Fibroblast of peridontal ligament (primary cell): Measurements from ENCODE around the gene ZDHHC19.
"Not testable (repeated sequence)": the region's sequence is repeated elsewhere in the genome, so short reads cannot be mapped to it uniquely, and the experiment has no call there.

Source experiments
- DNase-seq: peaks from one replicate; pipeline ENCODE4 v3.0.0-alpha.2; 2010; ENCODE audit errors: extremely low read depth

Gene ZDHHC19

DNA sequence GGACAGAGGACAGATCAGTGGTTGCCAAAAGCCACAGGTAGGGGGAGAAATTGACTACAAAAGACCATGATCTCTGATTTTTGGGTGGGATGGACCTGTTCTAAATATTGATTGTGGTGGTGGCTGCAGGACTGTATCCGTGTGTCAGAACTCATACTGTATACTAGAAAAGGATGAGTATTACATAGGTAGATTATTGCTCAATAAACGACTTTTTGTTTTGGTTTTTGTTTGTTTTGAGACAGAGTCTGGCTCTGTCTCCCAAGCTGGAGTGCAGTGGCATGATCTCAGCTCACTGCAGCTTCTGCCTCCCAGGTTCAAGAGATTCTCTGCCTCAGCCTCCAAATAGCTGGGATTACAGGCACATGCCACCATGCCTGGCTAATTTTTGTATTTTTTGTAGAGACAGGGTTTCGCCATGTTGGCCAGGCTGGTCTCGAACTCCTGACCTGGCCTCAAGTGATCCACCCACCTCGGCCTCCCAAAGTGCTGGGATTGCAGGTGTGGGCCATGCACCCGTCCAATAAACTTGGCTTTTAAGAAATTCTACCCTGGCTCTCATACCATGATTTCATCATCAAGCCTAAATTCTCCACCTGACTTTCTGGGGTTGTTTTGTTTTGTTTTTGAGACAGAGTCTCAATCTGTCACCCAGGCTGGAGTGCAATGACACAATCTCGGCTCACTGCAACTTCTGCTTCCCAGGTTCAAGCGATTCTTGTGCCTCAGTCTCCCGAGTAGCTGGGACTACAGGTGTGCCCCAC is 5.6 kb downstream of the ZDHHC19 start:
- not testable (repeated sequence) for DNase-seq

DNA sequence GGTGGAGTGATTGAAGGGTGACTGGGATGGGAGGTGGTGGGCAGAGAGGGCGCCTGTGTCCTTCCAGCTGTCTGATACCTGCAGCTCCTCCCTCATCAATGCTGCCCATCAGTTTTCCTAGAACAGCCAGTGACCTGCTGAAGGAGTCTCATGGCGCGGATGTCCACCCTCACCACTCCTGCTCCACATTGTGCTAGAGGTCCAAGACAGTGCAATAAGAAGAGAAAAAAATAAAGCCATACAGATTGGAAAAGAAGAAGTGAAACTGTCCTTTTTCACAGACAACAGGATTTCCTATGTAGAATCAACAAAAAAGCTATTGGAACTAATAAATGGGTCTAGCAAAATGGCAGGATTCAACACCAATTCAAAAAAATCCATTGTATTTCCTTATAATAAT is 7.4 kb downstream of the ZDHHC19 start:
- no peak for DNase-seq

DNA sequence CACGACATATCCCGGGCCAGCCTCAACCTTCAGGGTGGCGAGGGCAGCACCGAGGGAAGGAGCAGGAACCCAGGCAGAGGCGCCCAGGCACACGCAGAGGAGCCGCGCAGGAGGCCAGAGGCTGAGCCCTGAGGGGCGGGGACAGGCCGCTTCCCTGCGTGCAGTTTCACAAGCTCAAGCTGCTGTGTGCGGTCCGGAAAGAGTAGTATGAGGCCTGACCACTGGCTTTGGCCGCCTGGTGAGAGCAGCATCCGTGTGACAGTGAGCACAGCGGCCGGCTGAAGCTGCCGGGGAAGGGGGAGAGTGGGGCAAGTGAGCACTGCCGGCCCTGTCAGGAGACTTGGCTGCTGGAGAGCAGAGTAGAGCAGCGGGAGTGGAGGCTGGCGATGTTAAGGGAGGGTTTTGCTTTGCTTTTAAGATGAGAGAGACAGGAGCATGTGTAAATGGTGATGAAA is 8.7 kb downstream of the ZDHHC19 start:
- DNase-seq: no peak

DNA sequence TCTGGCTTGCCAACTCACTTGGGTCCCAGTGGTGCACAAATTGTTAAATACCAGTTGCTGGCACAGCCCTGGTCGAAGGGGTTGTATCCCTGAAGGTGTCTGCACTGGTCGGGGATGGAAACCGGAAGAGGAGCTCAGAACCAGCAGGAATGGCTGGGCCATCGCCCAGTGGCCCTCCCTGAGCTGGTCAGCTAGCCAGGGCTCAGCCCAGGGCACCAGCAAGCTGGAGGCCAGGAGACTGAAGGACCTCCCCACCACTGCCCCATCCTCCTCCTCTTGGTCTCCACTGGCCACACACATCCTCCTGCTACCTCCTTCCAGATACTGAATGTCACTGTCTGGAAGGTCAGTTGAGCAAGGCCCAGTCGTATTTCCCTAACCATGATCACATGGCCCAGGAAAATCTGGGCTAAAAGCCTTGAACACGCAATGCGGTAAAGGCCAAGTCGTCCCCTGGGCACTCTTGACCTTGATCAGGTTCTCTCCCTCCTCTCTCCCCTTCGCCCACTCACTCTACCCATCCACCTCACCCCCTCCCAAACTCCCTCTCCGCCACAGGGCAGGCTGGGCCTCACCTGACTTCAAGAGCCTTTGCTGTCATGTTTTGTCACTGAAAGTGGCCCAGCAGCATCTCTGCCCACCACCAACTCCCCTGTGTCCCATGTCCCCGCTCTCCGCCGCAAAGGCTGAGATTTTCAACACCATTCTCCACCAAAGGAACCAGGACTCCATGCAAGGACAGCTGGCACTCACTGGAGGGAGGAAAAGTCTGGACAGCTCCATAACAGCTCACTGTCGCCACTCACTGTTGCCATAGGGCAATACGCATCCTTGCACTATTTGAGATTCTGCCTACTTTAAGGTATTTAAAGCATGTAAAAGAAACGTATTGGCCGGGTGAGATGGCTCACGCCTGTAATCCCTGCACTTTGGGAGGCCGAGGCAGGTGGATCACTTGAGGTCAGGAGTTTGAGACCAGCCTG is 12.1 kb downstream of the ZDHHC19 start:
- DNase-seq: no peak

DNA sequence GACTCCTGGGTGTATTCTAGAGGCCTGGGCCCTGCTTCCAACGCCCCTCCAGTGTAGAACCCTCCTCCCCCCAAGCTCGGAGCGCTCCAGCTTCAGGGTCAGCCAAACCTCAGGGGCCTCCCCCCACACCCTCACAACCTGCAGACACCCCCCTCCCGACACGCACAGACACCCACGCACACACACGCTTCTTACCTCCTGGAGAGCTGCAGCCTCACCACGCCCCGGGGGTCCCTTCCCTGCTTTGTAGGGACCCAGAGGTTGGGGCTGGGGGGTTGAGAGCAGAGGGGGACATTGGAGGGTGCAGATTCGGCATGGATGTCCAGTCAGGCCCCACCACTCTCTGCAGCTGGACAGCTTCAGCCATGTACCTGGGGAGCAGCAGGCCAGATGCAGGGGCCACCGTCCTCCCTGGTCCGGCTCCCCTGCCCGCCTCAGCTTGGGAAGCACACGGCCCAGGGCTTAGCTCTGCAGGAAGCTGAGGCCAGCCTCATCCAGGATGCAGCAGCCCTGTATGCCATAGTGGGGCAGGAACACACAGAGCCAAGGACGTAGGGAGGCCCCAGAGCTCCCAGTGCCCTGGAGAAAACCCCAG is 13.0 kb downstream of the ZDHHC19 start:
- no peak for DNase-seq

DNA sequence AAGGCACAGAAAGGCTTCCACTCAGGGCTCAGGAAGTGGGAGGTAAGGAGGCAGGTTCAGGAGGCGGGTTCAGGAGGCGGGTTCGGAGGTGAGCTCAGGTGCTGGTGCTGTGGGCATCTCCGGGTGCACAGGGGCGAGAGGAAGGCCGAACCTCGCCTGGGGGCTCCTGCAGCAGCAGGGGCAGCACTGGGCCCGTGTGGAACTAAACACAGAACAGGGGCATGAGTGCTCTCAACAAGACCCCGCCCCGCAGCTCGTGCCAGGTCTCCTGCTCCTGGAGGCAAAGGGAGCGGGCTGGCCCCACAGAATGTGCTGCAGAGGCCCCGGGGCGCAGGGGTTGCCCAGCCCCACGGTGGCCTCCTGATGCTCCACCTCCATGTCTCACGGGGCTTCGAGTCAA is 13.7 kb downstream of the ZDHHC19 start:
- no peak for DNase-seq

DNA sequence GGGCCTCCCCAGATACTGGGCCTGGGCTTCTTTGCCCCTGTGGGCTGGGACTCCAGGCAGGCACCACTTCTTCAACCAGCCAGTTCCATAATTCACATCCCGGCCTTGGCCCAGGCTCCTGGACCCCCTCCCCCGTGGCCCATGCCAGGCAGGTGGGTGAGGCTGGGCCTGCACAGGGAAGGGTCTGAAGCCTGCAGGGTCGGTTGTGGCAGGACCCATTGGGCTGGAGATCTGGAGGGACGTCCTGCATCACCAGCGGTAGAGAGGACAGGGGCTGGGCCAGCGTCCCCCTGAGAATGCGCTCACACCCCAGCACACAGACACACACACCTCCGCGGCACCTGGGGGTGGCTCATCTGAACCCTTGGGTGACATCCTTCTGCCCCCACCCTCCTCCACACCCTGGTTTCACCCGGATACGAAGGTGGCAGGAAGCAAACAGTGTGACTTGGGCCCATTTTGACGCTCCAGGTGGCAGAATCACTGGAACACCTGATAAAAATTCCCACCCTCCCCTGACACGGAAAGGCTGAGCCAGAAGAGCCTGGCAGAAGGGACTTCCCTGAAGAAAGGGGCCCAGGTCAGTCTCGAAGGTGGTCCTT is 15.4 kb downstream of the ZDHHC19 start:
- DNase-seq: no peak

DNA sequence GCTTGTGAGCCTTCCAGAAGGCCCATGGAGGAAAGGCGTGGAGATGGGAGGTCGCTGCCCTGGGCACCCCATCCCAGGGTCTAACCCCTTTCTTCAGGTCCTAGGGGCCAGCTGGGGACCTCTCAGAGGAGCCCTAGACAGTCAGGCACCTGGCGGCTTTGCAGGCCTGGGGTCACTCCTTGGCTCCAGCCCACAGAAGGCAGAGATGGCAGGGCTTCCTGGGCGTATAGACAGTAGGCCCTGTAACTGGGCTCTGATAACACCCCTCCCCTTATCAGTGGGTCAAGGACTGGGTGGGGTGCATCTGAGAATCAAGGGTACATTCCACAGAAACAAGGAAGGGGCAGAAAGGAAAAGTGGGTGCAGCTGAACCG is 16.7 kb downstream of the ZDHHC19 start:
- no peak for DNase-seq

DNA sequence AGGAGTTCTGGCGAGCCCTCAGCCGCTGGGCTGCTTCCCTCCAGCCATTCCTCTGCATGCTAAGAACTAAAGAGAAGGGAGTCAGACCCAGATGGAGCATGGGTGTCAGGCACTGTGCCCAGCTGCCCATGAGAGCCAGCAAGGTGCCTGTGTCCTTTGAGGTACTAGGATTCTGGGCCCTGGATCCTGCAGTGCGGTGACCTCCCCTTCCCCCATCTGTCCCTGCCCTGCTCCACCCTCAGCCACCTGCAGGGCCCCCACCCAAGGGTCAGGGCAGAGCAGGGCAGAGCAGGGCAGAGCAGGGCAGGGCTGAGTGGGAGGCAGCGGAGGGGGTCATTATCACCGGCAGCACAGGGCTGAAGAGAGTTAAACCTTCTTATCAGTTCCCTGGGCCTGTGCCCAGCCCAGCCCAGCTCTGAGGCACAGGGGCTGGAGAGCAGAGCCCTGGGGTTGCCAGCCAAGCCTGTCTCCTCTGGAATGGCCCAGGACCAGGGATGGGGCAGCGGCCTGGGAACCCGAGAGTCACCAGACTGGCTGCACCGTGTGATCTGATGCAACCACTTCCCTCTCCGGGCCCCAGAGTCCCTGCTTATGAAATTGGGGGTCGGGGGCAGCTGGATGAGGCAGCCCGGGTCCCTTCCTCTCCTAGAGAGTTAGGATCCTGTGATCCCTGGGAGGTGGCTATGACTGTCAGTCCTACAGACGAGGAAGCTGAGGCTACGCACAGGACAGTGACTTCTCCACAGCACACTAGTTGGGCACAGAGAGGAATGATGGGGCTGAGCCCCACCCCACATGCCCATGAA is 17.3 kb downstream of the ZDHHC19 start:
- DNase-seq: no peak

DNA sequence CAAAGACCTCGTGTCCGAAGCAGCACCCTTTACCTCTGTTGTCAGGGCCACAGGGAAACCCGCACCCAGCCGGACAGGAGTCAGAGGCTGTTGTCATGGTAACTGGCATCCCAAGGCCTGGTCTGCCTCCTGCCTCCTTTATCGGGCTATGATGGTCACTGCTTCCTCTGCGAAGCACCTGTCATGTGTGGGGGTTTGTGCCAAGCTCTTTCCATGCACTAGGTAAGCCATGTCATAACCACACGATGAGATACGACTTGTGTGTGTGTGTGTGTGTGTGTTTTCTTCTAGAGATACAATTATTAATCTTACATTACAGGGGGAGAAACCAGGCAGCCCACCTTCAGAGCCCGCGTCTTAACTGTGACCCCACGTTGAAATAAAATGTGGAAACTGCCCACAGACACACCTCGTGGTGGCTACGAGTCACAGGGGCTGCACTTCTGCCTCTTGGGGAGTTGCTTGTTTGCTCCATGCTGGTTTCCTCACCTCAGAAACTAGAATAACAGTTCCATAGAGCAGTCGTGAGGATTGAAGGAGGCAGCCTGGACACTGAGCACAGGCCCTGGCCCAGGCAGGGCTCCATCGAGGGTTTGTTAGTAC is 18.0 kb downstream of the ZDHHC19 start:
- DNase-seq: no peak

DNA sequence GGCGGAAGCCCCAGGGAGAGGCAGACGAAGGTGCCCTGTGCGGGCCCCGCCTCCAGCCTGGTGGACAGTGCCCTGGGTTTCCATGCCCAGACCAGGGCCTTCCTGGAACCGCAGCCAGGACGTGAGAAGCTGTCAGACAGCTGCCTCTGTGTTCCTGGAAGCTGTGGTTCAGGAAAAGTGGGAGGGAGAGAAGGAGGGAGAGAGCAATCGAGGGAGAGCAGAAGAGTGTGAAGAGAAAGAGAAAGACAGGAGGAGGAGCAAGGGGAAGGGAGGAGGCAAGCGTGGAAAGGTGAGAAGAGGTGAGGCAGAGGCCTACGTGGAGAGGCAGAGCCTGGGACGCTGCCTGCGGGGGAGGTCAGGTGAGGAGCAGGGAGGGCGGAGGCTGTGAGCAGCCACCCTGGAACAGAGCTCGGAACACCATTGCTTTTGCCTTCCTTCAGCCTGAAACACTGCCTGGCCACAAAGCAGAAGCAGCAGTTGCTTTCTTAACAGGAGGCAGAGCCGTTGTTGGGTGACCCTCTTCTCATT is 18.6 kb downstream of the ZDHHC19 start:
- DNase-seq: no peak

DNA sequence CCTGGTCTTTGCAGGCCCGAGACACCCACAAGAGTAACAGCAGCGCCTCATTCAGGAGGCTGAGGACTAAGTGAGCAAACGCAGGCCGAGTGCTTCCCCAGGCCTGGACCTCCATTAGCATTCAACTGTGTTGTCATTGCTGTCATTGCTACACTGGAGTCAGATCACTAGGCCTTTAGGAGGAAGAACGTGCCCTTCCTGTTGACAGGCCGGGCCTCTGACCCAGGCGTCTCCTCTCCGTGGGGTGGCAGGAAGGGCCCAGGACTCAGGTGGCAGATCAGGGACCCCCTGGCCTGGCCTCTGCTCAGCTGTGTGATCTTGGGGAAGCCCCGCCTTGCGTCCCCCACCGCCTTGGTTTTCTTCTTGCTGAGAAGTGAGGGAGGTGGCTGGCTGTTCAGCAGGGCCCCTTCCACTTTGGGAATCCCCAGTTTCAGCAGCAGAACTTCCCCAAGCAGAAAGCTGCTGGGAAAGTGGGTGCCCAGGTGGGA is 19.1 kb downstream of the ZDHHC19 start:
- no peak for DNase-seq

DNA sequence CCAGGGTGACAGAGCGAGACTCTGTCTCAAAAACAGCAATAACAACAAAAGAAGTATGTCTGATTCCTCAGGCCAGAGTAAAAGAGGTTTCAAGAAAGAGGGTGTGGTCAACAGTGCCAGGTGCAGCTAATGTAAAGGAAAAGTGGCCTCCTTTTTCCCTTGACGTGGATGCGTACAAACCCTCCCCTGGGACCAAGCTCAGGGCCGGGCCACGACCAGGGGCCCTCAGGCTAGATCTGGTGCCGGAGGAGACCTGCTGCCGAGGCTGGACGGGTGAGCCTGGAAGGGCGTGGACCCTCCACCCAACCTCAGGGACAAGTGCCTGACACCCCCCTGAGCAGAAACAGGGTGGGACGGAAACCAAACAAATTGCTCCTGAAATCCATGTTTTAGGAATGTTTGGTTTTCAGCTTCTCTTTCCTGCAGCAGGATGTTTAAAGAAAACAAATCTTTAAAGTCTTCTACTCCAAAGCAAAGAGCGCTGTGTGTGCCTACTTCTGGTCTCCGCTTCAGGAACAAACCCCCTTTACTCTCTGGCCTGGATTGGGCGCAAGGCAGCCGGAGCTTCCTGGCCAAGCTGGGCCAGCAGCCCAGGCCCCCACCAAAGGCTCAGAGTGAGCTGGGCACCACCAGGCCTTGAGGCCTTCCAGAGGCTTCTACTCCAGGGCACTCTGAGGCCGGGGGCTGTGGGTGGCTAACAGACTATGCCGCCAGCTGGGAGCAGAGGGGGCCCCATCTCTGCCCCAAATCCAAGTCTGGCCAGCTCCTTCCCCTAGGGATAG is 21.4 kb downstream of the ZDHHC19 start:
- no peak for DNase-seq

DNA sequence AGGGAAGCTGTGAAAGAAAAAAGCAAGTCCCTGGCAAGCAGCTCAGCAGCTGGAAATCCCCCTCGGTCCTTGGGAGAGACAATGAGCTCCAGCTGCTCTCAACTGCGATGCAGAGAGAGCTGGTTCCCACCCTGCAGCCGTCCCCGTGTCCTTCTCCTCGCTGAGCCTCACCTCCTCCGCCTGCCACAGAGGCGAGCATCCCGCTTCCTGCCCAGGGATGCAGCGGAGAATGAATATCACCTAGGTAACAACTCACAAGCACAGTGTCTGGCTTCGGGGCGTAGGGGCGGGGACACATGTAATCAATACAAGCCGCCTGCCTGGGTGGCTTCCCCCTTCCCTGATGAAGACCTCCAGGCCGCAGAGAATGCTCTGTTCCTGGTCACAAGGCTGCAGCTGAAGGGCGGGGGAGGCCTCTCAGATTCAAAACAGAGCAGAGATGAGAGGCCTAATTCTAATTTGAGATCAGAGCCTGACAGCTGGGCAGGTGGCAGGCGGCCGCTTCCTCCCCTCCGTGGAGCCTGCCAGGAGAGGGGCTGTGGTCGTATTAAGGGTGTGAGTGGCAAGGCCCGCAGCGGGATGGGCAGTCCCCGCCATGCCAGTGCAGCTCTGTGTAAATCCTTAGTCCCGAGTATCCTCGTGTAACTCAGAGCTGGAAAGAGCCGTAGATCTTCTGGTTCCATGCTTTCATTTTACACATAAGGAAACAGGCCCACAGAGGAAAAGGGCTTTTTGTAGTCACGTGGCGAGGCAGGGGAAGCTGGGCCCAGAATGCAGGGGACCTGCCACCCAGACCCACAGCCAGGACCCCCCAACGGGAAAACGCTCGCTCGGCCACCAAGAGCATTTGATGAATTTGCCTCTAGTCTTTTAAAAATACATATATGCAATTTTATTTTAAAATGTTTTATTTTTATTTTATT is 24.3 kb downstream of the ZDHHC19 start:
- peak; percentile 18 for DNase-seq

DNA sequence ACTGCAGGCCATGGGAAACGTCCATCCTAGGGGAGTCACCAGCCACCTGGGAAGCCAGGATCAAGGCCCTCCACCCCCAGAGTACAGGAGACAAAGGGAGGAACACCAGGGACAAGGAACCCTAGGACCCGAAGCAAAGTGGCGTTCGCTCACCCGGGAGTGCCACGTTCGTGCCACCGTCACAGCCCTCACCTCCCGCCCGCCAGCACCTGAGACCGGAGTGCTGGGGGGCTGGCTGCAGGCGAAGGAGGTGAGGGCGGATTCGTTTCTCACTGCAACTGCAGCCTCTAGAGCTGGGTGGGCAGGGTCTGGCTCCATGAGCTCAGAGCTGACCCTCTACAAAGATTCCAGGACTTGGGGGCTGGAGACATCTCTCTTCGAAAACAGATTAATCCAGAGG is 26.3 kb downstream of the ZDHHC19 start:
- no peak for DNase-seq

DNA sequence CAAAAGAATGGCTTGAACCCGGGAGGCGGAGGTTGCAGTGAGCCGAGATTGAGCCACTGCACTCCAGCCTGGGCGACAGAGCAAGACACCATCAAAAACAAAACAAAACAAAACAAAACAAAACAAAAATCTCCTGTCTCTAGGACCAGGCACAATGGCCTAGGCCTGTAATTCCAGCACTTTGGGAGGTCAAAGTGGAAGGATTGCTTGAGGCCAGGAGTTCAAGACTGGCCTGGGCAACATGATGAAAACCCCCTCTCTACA is 27.1 kb downstream of the ZDHHC19 start:
- not testable (repeated sequence) for DNase-seq

DNA sequence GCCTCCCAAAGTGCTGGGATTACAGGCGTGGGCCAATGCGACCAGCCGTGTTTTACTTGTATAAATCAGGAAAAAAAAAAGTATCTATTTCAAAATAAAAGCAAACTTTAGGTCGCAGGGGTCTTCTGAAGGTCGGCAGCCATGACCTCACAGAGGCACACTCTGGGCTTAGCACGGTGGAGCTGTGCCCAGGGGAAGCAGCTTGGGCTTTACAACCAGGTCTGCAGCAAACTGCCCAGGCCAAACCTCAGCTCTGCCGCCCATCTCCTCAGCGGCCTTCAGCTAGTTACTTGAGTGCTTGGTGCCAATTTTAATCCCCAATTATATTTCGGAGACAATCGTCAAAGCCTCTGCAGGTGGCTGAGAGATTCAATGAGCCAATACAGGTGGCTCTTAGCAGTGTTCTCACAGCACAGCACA is 30.1 kb downstream of the ZDHHC19 start:
- no peak for DNase-seq

DNA sequence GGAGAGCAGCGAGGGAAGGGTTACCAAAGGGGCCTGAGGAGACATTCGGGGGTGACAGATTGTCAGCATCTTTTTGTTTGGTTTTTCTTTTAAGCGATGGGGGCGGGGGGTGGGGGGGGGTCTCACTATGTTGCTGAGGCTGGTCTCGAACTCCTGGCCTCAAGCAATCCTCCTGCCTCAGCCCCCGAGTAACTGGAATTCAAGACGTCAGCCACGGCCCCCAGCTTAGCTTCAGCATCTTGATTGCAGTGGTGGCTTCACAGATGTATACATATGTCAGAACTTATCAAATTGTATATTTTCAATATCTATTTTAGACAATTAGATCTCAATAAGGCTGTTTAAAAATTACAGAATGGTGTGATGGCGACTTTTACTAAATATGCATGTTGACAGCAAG is 30.9 kb downstream of the ZDHHC19 start:
- DNase-seq: no peak
